Neuron (in vitro differentiated cells): Measurements from ENCODE around the gene RAI2.
"Not testable (repeated sequence)": the region's sequence is repeated elsewhere in the genome, so short reads cannot be mapped to it uniquely, and the experiment has no call there.

ENCODE experiments used
- H2AFZ ChIP-seq: one replicate; pipeline ENCODE4 v1.6.1; 2013; ENCODE audit warnings: low read depth, mild to moderate bottlenecking, inconsistent platforms, low read length, moderate library complexity
- H3K27me3 ChIP-seq: one replicate; pipeline ENCODE4 v1.6.1; 2013; ENCODE audit warnings: low read length; ENCODE audit not compliant: insufficient read depth
- H3K36me3 ChIP-seq: one replicate; pipeline ENCODE4 v1.6.1; 2013; ENCODE audit warnings: low read length; ENCODE audit not compliant: insufficient read depth
- H3K4me1 ChIP-seq: one replicate; pipeline ENCODE4 v1.6.1; 2013; ENCODE audit warnings: low read length; ENCODE audit not compliant: insufficient read depth
- H3K4me3 ChIP-seq: 2 replicates; pipeline ENCODE4 v1.5.1; 2013; ENCODE audit warnings: mild to moderate bottlenecking, low read length, moderate library complexity
- H3K9me3 ChIP-seq: one replicate; pipeline ENCODE4 v1.6.1; 2013; ENCODE audit warnings: low read length

RAI2 gene

DNA sequence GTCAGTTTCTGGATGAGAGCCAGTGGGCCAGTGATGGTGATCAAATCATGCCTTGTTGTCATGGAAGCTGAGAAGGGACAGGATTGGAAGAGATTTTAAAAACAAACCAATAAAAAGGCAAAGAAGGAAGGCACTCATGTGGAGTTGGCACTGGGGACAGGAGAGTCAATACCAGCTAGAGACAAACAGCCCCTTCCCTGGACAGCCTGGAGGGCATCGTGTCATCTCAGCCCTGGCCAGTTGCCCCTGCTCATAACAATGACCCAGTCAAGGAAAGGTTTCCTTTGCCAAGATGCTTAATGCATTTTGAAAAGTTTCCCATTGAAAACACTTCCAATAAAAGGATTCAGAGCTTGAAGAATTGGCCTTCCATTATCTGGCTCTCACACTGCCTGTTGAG is 68.3 kb downstream of the RAI2 start:
- H3K4me1 ChIP-seq: no peaks in the 10 kb centered on the region
- H3K27me3 ChIP-seq: no peaks in the 10 kb centered on the region
- H3K4me3 ChIP-seq: no peak overlapping the region
- H2AFZ ChIP-seq: no peak overlapping the region
- no peaks in the 10 kb centered on the region for H3K9me3 ChIP-seq
- no peaks in the 10 kb centered on the region for H3K36me3 ChIP-seq

DNA sequence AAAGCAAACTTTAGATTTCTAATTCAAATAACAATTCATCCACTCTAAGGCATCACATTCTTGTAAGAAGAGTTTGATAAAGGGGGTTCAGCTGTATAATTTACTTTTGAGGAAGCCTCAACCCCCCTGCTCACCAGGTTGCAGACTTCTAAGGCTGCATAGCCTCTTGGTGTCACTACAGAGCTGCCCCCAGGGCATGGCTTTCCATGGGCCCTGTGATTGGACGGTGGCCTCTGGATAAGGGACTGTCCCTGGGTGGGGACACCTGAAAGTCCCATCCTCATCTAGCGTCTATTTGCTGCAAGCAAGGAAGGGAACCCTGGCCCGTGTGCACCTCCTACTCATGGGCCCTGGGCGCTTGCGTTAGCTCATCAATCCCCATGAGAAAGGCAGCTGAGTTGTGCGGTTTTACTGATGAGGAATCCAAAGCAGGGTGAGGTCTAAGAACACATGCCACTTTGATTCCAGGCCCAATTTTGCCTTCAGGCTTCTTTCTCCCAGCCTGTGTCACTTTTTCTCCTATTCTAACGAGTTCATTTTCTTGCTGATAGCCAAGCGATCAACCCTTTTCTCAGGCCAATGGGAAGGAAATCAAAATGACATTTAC is 72.0 kb downstream of the RAI2 start:
- Histone ChIP-seq H3K27me3 (no peaks in the 10 kb centered on the region), H3K4me1 (no peaks in the 10 kb centered on the region), H3K4me3 (no peak overlapping the region), H3K36me3 (no peaks in the 10 kb centered on the region), H3K9me3 (no peaks in the 10 kb centered on the region), H2AFZ (no peak overlapping the region)

DNA sequence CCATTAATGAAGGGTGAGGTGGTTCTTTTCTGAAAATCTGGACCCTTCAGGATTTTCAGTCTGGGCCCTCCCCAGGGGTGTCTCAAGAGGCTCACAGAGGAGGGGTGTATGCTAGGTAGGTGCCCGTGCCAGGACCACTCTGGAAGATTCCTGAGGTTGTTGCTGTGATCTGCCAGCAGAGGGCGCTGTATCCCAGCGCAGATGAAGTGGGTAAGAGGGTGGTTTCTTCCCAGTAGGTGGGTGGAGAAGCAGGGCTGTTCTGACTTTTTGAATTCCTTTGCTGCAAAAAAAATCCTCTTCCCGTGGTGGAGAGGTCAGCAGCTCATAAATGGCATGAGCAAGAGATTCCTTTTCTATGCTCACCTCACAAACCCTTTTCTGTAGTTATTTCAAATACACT is 72.7 kb downstream of the RAI2 start:
- H3K4me3 ChIP-seq: no peak overlapping the region
- no peaks in the 10 kb centered on the region for H3K27me3 ChIP-seq
- no peak overlapping the region for H2AFZ ChIP-seq
- H3K36me3 ChIP-seq: no peaks in the 10 kb centered on the region
- H3K9me3 ChIP-seq: no peaks in the 10 kb centered on the region
- no peaks in the 10 kb centered on the region for H3K4me1 ChIP-seq

DNA sequence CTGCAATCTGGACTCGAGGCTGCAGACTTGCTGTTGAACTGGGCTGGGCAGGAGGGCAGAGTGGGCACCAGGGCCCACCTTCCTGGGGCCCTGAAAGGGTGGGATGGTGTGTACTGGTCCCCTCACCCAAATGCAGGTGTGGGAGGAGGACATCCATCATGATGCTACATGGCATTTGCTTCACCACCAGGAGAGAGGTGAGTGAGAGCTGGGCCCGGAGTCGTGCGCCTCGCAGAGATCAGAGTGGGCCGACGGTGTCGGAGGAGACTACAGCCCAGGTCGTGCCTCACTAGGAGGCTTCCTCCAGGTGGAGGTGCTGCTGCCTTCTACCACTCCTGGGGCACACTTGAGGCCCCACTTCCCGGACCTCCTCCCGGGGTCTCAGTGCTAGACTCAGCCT is 73.5 kb downstream of the RAI2 start:
- no peak overlapping the region for H3K4me3 ChIP-seq
- H2AFZ ChIP-seq: no peak overlapping the region
- no peaks in the 10 kb centered on the region for H3K36me3 ChIP-seq
- H3K4me1 ChIP-seq: no peaks in the 10 kb centered on the region
- no peaks in the 10 kb centered on the region for H3K9me3 ChIP-seq
- H3K27me3 ChIP-seq: no peaks in the 10 kb centered on the region

DNA sequence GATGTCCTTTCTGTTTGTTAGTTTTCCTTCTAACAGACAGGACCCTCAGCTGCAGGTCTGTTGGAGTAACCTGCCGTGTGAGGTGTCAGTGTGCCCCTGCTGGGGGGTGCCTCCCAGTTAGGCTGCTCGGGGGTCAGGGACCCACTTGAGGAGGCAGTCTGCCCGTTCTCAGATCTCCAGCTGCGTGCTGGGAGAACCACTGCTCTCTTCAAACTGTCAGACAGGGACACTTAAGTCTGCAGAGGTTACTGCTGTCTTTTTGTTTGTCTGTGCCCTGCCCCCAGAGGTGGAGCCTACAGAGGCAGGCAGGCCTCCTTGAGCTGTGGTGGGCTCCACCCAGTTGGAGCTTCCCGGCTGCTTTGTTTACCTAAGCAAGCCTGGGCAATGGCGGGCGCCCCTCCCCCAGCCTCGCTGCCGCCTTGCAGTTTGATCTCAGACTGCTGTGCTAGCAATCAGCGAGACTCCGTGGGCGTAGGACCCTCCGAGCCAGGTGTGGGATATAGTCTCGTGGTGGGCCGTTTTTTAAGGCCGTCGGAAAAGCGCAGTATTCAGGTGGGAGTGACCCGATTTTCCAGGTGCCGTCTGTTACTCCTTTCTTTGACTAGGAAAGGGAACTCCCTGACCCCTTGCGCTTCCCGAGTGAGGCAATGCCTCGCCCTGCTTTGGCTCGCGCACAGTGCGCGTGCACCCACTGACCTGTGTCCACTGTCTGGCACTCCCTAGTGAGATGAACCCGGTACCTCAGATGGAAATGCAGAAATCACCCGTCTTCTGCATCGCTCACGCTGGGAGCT is 74.3 kb downstream of the RAI2 start:
- not testable (repeated sequence) for H3K36me3 ChIP-seq, H3K9me3 ChIP-seq, H3K27me3 ChIP-seq, H3K4me3 ChIP-seq, H2AFZ ChIP-seq, H3K4me1 ChIP-seq

DNA sequence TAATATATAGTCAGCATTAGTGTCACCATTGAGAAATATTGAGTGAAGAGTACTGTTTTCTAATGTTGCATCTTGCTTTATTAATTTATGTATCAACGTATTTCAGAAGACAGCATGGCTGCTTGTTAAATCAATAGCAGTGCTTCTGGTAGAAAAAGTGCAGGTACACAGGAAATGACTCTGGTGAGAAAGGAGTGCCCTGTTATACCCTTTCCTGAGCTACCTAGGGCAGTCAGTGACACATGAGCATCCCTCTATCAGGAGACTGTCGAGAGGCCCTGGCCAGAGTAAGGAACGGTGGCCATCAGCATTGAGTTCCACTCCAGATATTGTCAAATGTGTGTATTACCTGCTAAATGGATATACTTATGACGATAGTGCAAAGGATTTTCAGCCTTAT is 81.7 kb downstream of the RAI2 start:
- Histone ChIP-seq H3K9me3 (no peaks in the 10 kb centered on the region), H3K4me1 (no peaks in the 10 kb centered on the region), H3K36me3 (no peaks in the 10 kb centered on the region), H3K4me3 (no peak overlapping the region), H2AFZ (no peak overlapping the region), H3K27me3 (no peaks in the 10 kb centered on the region)

DNA sequence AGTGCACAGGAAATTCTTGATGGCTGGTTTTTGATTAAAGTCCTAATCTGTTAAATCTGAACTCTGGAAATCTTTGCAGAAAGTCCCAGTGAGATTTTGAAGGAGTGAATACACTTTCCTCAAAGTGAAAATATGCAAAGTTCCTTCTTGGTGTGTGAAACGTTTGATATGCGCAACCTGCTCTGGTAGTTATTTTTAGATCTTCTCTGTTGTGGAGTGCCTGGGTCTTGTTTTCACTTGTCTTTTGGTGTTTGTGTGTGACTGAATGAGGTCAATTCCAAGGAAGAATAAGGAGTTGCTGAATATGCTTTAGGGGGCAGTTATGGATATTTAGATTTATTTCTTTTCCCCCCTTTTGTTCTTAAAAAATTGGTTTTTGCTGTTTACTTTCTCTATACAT is 82.1 kb downstream of the RAI2 start:
- no peaks in the 10 kb centered on the region for H3K36me3 ChIP-seq
- H3K27me3 ChIP-seq: no peaks in the 10 kb centered on the region
- no peak overlapping the region for H3K4me3 ChIP-seq
- H3K9me3 ChIP-seq: no peaks in the 10 kb centered on the region
- no peak overlapping the region for H2AFZ ChIP-seq
- H3K4me1 ChIP-seq: no peaks in the 10 kb centered on the region

DNA sequence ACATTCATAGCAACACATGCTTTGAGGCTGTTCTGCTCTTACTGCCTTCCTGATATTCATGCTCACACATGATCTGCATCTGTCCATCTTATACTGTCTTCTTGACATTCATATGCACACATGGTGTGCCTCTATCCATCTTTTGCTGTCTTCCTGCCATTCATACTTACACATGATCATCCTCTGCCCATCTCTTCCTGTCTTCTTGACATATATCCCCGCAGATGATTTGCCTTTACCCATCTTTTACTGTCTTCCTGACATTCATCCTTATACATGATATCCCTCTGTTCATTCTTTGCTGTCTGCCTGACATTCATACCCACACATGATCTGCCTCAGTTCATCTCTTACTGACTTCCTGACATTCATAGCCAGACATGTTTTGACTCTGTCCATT is 87.0 kb downstream of the RAI2 start:
- Histone ChIP-seq H3K9me3 (no peaks in the 10 kb centered on the region), H3K4me1 (no peaks in the 10 kb centered on the region), H2AFZ (no peak overlapping the region), H3K27me3 (peaks cover 20% of the 10 kb centered on the region), H3K4me3 (no peak overlapping the region), H3K36me3 (no peaks in the 10 kb centered on the region)

DNA sequence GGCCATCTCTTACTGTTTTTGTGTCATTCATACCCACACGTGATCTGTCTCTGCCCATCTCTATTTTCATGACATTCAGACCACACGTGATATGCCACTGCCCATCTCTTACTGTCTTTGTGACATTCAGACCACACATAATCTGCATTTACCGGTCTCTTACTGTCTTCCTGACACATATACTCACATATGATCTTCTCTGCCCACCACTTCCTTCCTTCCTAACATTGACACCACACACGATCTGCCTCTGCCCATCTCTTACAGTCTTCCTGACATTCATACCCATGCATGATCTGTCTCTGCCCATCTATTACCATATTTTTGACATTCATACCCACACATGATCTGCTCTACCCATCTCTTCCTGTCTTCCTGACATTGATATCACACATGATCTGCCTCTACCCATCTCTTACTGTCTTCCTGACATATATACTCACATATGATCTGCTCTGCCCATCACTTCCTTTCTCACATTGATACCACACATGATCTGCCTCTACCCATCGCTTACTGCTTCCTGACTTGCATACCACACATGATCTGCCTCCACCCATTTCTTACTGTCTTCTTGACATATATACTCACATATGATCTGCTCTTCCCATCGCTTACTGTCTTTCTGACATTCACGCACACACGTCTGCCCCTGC is 87.7 kb downstream of the RAI2 start:
- Histone ChIP-seq H3K9me3 (no peaks in the 10 kb centered on the region), H3K4me3 (no peak overlapping the region), H3K4me1 (no peaks in the 10 kb centered on the region)

DNA sequence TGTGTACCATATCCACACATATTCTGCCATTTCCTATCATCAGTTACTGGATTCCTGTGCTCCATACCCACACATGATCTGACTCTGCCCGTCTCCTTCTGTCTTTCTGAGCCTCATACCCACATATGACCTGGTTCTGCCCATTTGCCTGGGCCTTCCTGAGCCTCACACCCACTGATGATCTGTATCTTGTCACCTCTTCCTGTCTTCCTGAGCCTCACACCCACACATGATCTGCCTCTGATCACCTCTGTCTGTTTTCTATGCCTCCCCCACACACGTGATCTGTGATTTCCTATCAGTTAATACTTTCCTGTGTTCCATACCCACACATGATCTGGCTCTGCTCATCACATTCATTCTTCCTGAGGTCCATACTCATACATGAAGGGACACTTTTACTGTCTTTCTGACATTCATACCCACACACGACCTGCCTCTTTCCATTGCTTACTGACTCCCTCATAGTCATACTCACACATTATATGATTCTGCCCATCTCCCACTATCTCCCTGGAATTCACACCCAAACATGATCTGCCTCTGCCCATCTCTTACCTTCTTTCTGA is 91.3 kb downstream of the RAI2 start:
- H3K4me3 ChIP-seq: no peak overlapping the region
- no peaks in the 10 kb centered on the region for H3K9me3 ChIP-seq
- no peaks in the 10 kb centered on the region for H3K4me1 ChIP-seq
- H3K36me3 ChIP-seq: no peaks in the 10 kb centered on the region
- no peak overlapping the region for H2AFZ ChIP-seq
- peaks cover 23% of the 10 kb centered on the region for H3K27me3 ChIP-seq

More for the DNA sequence above, 87.7 kb downstream of the RAI2 start:
- peaks cover 20% of the 10 kb centered on the region for H3K27me3 ChIP-seq
- H3K36me3 ChIP-seq: no peaks in the 10 kb centered on the region
- no peak overlapping the region for H2AFZ ChIP-seq

DNA sequence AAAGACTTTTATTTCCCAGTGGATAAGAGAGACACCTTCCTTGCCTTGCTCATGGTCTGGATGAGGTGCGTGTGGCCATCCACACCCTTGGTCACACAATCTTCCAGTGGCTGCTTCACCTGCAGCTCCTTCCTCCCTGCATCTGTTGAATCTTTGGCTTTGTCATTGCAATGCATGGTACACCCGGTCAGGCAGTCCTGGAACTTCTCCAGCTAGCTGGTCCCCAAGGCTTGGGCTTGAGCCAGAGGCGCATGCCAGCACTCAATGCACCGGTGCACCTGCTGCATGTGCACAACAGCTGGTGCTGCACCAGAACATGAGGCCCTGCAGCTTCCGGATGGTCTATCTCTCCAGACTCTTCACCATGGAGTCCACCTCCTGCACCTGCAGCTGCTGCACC is 92.1 kb downstream of the RAI2 start:
- Histone ChIP-seq H3K4me3 (no peak overlapping the region), H3K9me3 (no peaks in the 10 kb centered on the region), H3K27me3 (peaks cover 23% of the 10 kb centered on the region), H3K4me1 (no peaks in the 10 kb centered on the region), H2AFZ (no peak overlapping the region), H3K36me3 (no peaks in the 10 kb centered on the region)

DNA sequence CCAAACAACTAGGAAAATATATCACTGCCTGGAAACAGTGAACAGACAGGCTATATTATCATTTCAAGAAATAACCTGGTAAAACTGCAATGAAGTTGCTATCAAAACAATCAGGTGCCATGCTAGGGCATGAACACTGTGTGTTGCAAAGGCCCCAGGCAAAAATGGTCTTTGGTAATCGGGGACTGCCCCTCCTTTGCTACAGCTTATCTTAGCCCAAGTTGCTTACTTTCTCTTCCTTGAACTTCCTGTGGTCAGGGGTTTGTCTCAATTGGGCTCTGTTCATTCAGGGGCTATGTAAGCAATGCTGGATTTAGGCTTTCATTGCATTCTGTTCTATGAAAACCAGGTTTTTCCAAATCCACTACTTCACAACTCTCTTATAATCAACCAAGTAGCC is 93.4 kb downstream of the RAI2 start:
- peaks cover 18% of the 10 kb centered on the region for H3K27me3 ChIP-seq
- no peaks in the 10 kb centered on the region for H3K4me1 ChIP-seq
- H2AFZ ChIP-seq: no peak overlapping the region

DNA sequence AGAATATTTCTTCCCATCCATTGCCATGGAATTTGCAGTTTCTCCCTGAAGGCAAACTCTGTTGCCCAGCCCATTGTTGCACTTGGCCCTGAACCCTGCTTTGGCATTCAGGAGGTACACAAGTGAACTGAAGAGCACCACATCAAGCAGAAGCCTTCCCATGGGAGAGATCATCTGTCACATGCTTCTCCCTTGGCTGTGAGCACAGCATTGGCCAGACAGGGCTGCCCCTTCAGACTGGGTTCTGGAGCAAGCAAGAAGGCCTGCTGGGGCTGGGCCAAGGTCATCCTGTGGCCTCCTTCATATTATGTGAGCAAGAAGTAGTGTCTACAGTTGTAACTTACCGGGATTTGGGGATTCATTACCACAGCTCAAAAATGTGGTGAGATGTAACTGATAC is 101.1 kb downstream of the RAI2 start:
- no peaks in the 10 kb centered on the region for H3K4me1 ChIP-seq
- no peaks in the 10 kb centered on the region for H3K36me3 ChIP-seq
- H3K27me3 ChIP-seq: peaks cover 3% of the 10 kb centered on the region
- no peak overlapping the region for H2AFZ ChIP-seq
- H3K4me3 ChIP-seq: no peak overlapping the region
- no peaks in the 10 kb centered on the region for H3K9me3 ChIP-seq

More for the DNA sequence above, 93.4 kb downstream of the RAI2 start:
- Histone ChIP-seq H3K4me3 (no peak overlapping the region), H3K36me3 (no peaks in the 10 kb centered on the region), H3K9me3 (no peaks in the 10 kb centered on the region)
